Urothelium cell line (cell line): ENCODE measurements around the gene SCG5.

ENCODE experiments used
- DNase-seq: peaks from one replicate; pipeline ENCODE4 v3.0.0; 2011; ENCODE audit warnings: low spot score, mixed read lengths
- FAIRE-seq: peaks from 2 replicates; lab custom pipeline; 2011; peaks lifted over from hg19 to GRCh38; lab: Jason Lieb, UNC

Gene SCG5

DNA sequence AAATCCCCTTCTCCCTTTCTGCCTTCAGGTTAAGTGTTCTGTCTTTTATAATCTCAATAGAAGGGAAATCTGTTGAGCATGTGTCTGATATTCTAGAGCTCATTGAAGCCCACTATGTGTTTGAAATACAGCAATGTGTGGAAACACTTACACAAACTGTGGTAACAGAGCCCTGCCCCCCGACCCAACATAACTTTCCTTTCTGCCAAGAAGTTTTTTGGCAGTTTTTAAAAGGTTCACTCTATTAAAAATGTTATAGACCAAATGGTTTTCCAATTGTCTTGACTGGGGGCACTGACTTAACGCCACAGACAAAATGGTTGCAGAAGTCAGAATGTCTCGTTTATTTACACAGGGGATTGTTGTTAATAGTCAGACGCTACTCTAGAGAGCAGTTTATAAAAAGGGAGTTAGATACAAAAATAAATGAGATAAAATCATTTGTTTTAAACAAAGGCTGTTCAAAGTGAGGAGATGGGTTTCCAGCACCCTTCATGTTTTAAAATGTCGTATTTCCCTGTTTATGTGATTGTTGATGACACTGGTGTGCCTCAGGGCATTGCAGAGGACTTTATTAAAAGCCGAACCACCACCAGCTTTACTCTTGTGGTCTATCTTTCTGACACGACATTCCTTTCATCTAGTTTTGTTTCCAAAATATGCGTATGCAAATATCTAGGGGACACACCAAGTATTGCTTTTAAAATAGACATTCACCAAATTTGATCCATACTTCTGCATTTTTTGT lies 49.6 kb downstream of the SCG5 start:
- FAIRE-seq, result no peak
- DNase-seq, result no peak

GRCh38 chr15:32691689-32692038 lies 50.2 kb downstream of the SCG5 start:
- FAIRE-seq, result no peak
- DNase-seq, result no peak

GRCh38 chr15:32692286-32692685 lies 50.8 kb downstream of the SCG5 start:
- no peak for DNase-seq
- FAIRE-seq, result no peak

DNA sequence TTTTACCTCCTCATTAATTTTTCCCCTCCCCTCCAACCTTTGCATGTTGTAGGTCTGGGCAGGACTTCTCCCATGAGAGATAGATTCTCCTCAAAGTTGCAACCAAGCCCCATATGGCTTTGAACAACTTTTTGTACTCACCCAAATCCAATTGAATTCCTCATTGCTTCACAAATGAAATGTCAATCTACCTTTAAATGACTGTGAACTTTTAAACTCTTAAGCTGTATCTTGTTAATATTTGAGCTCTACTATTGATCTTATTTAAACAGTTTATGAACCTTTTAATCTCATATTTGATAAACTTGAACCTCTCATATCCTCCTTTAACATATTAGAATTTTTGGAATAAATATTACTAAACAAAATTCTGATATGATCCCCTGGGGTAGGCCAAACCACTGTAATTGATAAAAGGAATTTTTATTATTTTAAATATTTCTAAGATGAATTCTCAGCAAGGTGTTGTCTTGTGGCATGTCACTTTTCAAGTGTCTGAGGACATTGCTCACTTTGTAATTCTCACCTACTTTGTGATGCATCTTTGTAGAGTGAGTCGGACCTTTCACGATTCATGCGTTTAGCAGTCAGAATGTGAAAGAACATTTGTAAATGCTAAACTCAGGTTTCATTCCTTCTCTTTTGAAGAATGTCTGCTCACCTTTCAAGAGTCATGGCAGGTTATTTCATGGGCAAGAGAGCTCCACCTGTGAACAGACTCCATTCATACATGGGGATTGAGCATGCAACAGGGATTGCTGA lies 52.9 kb downstream of the SCG5 start:
- no peak for FAIRE-seq

GRCh38 chr15:32698773-32699390 lies 57.4 kb downstream of the SCG5 start:
- FAIRE-seq (no peak), DNase-seq (no peak)

More for the DNA sequence above, 52.9 kb downstream of the SCG5 start:
- no peak for DNase-seq

- DNase-seq (no peak), FAIRE-seq (no peak)
These were observed 59.1 kb downstream of the SCG5 start for GRCh38 chr15:32700501-32701150.

DNA sequence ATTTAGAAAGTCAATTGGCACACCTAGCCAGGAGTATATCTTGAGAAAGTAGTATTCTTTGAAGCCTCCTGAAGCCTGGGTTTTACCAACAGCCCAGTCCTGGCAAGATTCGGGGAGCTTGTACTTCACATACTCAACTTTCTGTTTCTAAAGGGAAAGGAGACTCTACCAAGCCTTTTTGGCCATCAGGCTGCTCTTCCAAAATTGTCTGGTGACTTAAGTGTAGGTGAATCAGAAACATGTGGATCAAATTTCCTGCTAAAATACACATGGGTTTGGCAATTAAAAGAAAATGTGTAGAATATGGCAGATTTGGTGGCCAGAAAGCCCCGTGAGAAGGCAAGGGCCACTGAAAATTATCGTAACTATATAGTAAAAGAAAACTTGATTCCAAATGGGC lies 60.4 kb downstream of the SCG5 start:
- FAIRE-seq (no peak), DNase-seq (no peak)

GRCh38 chr15:32704395-32704981 lies 63.0 kb downstream of the SCG5 start:
- DNase-seq (no peak), FAIRE-seq (no peak)

DNA sequence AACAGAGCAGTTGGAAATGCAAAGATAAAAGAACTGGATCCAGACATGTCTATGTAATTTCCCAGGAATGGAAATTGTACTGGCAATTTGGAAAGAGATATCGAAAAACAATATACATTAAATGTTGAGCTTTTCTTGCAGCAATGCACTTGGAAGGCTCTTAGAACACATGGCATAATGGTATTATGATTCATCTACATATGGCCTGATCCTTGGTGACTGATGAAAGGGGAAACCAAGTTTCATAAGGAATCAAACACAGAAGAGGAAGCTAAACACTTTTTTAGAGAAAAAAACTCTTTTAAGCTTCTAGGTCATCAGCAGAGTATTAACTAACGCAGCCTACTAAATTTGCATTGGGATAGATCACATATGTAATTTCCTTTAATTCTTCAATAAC lies 63.9 kb downstream of the SCG5 start:
- no peak for DNase-seq
- no peak for FAIRE-seq

- DNase-seq (peak; percentile 35), FAIRE-seq (no peak)
These were observed 65.2 kb downstream of the SCG5 start for GRCh38 chr15:32706704-32707103.

- no peak for FAIRE-seq
- no peak for DNase-seq
These were observed 65.9 kb downstream of the SCG5 start for GRCh38 chr15:32707436-32707835.

- FAIRE-seq, result no peak
These were observed 68.0 kb downstream of the SCG5 start for GRCh38 chr15:32709295-32710033.

DNA sequence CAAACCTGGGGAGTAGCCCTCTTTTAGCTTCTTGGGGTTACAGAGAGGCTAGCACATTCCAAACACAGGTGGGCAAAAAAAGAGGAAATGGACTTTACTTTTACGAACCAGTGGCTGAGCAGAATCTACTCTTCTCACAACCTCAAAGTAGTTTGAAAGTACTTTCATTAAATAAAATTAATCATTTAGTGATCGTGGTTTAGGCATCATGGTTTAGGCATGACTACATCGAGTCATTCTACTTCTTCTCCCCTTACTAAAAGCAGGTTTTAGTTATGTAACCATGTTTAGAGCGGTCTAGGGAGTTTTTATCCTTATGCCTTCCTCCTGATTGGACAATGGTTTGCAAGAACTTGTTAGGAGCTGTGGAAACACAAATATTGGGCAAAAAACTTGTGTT lies 73.8 kb downstream of the SCG5 start:
- FAIRE-seq, result no peak

More at GRCh38 chr15:32709295-32710033, 68.0 kb downstream of the SCG5 start:
- no peak for DNase-seq

GRCh38 chr15:32716216-32716914 lies 74.9 kb downstream of the SCG5 start:
- DNase-seq, result no peak
- no peak for FAIRE-seq

More for the DNA sequence above, 73.8 kb downstream of the SCG5 start:
- DNase-seq, result no peak

- no peak for FAIRE-seq
- no peak for DNase-seq
These were observed 75.5 kb downstream of the SCG5 start for GRCh38 chr15:32716915-32717425.

GRCh38 chr15:32717426-32718226 lies 76.1 kb downstream of the SCG5 start, which contains the start of gene GREM1:
Gene GREM1 (plus strand): TSS chr15:32718004. CDS start chr15:32730691, 12,687 bp downstream.
- DNase-seq, result no peak
- FAIRE-seq, result no peak

DNA sequence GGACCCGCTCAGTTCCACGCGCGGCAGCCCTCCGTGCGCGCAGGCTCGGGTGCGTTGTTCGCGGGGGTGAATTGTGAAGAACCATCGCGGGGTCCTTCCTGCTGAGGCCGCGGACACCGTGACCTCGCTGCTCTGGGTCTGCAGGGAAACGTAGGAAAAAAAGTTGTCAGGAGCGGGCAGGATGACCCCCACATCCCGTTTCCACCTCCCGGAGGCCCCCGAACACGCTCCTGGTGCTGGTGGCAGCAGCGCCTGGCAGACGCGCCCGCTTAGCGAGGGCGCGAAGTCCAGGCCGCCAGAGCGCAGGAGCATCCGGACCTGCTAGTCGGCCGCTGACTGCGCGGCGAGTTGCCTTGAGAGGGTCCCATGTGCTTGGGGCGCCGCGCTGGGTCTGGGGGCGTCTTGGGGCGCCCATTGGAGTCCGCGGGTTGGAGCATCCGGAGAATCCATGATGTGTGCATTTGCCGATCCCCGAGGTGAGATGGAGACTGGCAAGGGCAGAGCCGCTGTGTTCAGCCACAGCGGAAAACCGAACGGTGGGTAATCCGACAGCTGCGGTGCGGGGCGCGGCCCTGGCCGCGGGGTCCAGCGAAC lies 76.8 kb downstream of the SCG5 start:
- no peak for DNase-seq
- FAIRE-seq, result no peak
